HS-27A (cell line): ENCODE data around the gene GNG3.

Source experiments
- DNase-seq: peaks from one replicate; pipeline ENCODE4 v3.0.0-alpha.2; 2012; ENCODE audit warnings: low read depth, missing footprints

GNG3 gene

GRCh38 chr11:62757846-62758788 is 50.6 kb downstream of the GNG3 start:
- no peak for DNase-seq
